ENCODE measurements around the gene TMEM144.

GRCh38 chr4:158203929-158204328 is 6.4 kb upstream of the TMEM144 start:
- TF ChIP-seq EZH2 (IDR thresholded peaks at IDR 0.05; ENCODE audit: low read depth): no peak
- no peak for TF ChIP-seq CTCF (conservative IDR thresholded peaks at IDR 0.05)

Data from PC-9 (cell line).